ENCODE results near the gene FKBP1B.

GRCh38 chr2:24020244-24020643 lies 29.3 kb upstream of the FKBP1B start:
- TF ChIP-seq ZNF565 (CRISPR knock-in tag; conservative IDR thresholded peaks at IDR 0.05; ENCODE audit: low read depth) (no peak), RARB (CRISPR knock-in tag; IDR thresholded peaks at IDR 0.05) (no peak), ZNF8 (CRISPR knock-in tag; IDR thresholded peaks at IDR 0.05) (no peak), ZNF70 (CRISPR knock-in tag; IDR thresholded peaks at IDR 0.05) (no peak), ESRRG (CRISPR knock-in tag; IDR thresholded peaks at IDR 0.05) (no peak)
